ENCODE measurements around the gene FMO4. TPM values are rescaled to one million over a fixed set of nuclear protein-coding genes. Genes with fewer than 3 reads are reported as not detected.
"Not testable (repeated sequence)": the region's sequence is repeated elsewhere in the genome, so short reads cannot be mapped to it uniquely, and the experiment has no call there.

The FMO4 gene
- total and polyA plus RNA-seq, 2 of the 13 experiments (the other 11 are each of a cell fraction or from before 2014, with no cell fraction given) = 0.07 to 0.29 TPM

DNA sequence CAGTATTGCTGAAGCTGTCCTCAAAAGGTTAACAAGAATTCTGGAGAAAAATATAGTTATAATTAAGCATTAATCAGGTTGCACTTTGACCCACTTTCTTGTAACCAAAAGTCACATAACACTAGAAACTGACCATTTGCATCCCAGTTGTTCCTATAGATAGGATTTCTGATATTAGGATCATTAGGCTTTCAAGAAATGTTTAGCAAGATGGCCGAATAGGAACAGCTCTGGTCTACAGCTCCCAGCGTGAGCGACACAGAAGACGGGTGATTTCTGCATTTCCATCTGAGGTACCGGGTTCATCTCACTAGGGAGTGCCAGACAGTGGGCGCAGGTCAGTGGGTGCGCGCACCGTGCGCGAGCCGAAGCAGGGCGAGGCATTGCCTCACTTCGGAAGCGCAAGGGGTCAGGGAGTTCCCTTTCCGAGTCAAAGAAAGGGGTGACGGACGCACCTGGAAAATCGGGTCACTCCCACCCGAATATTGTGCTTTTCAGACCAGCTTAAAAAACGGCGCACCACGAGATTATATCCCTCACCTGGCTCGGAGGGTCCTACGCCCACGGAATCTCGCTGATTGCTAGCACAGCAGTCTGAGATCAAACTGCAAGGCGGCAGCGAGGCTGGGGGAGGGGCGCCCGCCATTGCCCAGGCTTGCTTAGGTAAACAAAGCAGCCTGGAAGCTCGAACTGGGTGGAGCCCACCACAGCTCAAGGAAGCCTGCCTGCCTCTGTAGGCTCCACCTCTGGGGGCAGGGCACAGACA lies 59.6 kb downstream of the FMO4 start:
- CTCF ChIA-PET (ENCODE audit: low intra/inter-chr PET ratio, low total read pairs); H3K79me2 ChIP-seq (ENCODE audit: insufficient read depth, low read length); H3K4me2 ChIP-seq (ENCODE audit: low read depth, low read length); H3K9ac ChIP-seq (ENCODE audit: insufficient read depth, low read depth, low read length); BruUV-seq (replicated peaks); FAIRE-seq; DNase-seq (ENCODE audit: low spot score); H2AFZ ChIP-seq (ENCODE audit: low read length); in situ Hi-C loops (cut with HindIII; ENCODE audit: extremely low pct_ligation_motif_present, low pct_unique_long_range_greater_than_20kb); H3K4me3 ChIP-seq (replicated peaks in 1 of 3; ENCODE audit: insufficient read depth in 1 of 3, low read depth in 2 of 3, low read length in 3 of 3); ATAC-seq; intact Hi-C loops (cut with micrococcal nuclease; ENCODE audit: unreplicated experiment); H3K27ac ChIP-seq (ENCODE audit: extremely low read length, insufficient read depth, low read length); H4K20me1 ChIP-seq (ENCODE audit: insufficient read depth, low read length); H3K36me3 ChIP-seq (replicated peaks in 1 of 2; ENCODE audit: control insufficient read depth in 1 of 2, insufficient read depth in 2 of 2, low read length in 2 of 2); H3K4me1 ChIP-seq (ENCODE audit: insufficient read depth, low read length); H3K27me3 ChIP-seq (ENCODE audit: control insufficient read depth in 1 of 2, insufficient read depth in 2 of 2, low read length in 2 of 2); H3K9me3 ChIP-seq (ENCODE audit: low read length); POLR2A ChIA-PET: not testable (repeated sequence)
- WGBS (ENCODE audit: low lambda C conversion rate) = 81% methylated on average over 14 of the region's 32 CpGs

- Histone ChIP-seq H3K4me2 (ENCODE audit: low read depth, low read length) (no peak overlapping the region), H2AFZ (ENCODE audit: low read length) (no peak overlapping the region), H3K27me3 (ENCODE audit: control insufficient read depth in 1 of 2, insufficient read depth in 2 of 2, low read length in 2 of 2) (no peaks in the 10 kb centered on the region), H3K9ac (ENCODE audit: insufficient read depth, low read depth, low read length) (no peak overlapping the region), H3K4me3 (replicated peaks in 1 of 3; ENCODE audit: insufficient read depth in 1 of 3, low read depth in 2 of 3, low read length in 3 of 3) (no peak overlapping the region), H3K36me3 (replicated peaks in 1 of 2; ENCODE audit: control insufficient read depth in 1 of 2, insufficient read depth in 2 of 2, low read length in 2 of 2) (no peaks in the 10 kb centered on the region), H3K27ac (ENCODE audit: extremely low read length, insufficient read depth, low read length) (no peak overlapping the region), H3K79me2 (ENCODE audit: insufficient read depth, low read length) (no peaks in the 10 kb centered on the region), H3K9me3 (ENCODE audit: low read length) (no peaks in the 10 kb centered on the region), H4K20me1 (ENCODE audit: insufficient read depth, low read length) (no peaks in the 10 kb centered on the region), H3K4me1 (ENCODE audit: insufficient read depth, low read length) (no peaks in the 10 kb centered on the region)
- no TSS peak for BruUV-seq (replicated peaks)
- DNase-seq (ENCODE audit: low spot score) (no peak), FAIRE-seq (no peak), ATAC-seq (no peak)
- WGBS (ENCODE audit: low lambda C conversion rate) = 0% methylated on average over 1 of the region's 1 CpG
- no peak for TF ChIP-seq MAFK (conservative IDR thresholded peaks at IDR 0.05 in 1 of 2, IDR thresholded peaks at IDR 0.05 in 1 of 2; ENCODE audit: low read length in 2 of 2)
- TF ChIP-seq PAWR (CRISPR knock-in tag; IDR thresholded peaks at IDR 0.05; ENCODE audit: borderline replicate concordance) = no peak
- no peak for TF ChIP-seq NCOR1 (IDR thresholded peaks at IDR 0.05; ENCODE audit: borderline replicate concordance, low read length)
- TF ChIP-seq CENPBD1 (CRISPR knock-in tag; IDR thresholded peaks at IDR 0.05; ENCODE audit: borderline replicate concordance, low read depth) = no peak
- TF ChIP-seq ZNF33A (CRISPR knock-in tag; IDR thresholded peaks at IDR 0.05; ENCODE audit: borderline replicate concordance) = no peak
- no peak for TF ChIP-seq ZNF83 (CRISPR knock-in tag; IDR thresholded peaks at IDR 0.05; ENCODE audit: borderline replicate concordance)
- no peak for TF ChIP-seq ZMAT5 (CRISPR knock-in tag; IDR thresholded peaks at IDR 0.05; ENCODE audit: borderline replicate concordance, low read depth)
- no peak for TF ChIP-seq ZNF414 (CRISPR knock-in tag; IDR thresholded peaks at IDR 0.05)
- TF ChIP-seq HOXD1 (CRISPR knock-in tag; IDR thresholded peaks at IDR 0.05) = no peak
- ChIA-PET POLR2A (no interaction called here), CTCF (ENCODE audit: low intra/inter-chr PET ratio, low total read pairs) (no interaction called here)
- intact Hi-C loops (cut with micrococcal nuclease; ENCODE audit: unreplicated experiment) = no loop called here
- in situ Hi-C loops (cut with HindIII; ENCODE audit: extremely low pct_ligation_motif_present, low pct_unique_long_range_greater_than_20kb) = no loop called here
Observed at GRCh38 chr1:171379846-171380245, 65.9 kb downstream of the FMO4 start.

Data from HepG2 (cell line).